Choroid plexus epithelial cell (primary cell): ENCODE data around the gene RAPGEF3.

Experiments used
- DNase-seq: peaks from one replicate; pipeline ENCODE4 v3.0.0-alpha.2; 2010; ENCODE audit warnings: low read depth
- H3K4me3 ChIP-seq: 2 replicates; pipeline ENCODE4 v1.5.1; 2011; ENCODE audit warnings: low read depth, mild to moderate bottlenecking, control low read depth, low read length, moderate library complexity
- TF ChIP-seq, protein P1 (sequence below): conservative IDR thresholded peaks from 2 replicates; pipeline ENCODE4 v1.5.1; 2011; ENCODE audit warnings: low read depth, mild to moderate bottlenecking, control low read depth, inconsistent platforms, low read length, moderate library complexity

RAPGEF3 gene

GRCh38 chr12:47790676-47791350, 32.1 kb upstream of the RAPGEF3 start:
- no peak for DNase-seq
- no peak overlapping the region for H3K4me3 ChIP-seq
- TF ChIP-seq, protein P1, sequence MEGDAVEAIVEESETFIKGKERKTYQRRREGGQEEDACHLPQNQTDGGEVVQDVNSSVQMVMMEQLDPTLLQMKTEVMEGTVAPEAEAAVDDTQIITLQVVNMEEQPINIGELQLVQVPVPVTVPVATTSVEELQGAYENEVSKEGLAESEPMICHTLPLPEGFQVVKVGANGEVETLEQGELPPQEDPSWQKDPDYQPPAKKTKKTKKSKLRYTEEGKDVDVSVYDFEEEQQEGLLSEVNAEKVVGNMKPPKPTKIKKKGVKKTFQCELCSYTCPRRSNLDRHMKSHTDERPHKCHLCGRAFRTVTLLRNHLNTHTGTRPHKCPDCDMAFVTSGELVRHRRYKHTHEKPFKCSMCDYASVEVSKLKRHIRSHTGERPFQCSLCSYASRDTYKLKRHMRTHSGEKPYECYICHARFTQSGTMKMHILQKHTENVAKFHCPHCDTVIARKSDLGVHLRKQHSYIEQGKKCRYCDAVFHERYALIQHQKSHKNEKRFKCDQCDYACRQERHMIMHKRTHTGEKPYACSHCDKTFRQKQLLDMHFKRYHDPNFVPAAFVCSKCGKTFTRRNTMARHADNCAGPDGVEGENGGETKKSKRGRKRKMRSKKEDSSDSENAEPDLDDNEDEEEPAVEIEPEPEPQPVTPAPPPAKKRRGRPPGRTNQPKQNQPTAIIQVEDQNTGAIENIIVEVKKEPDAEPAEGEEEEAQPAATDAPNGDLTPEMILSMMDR: no peak

GRCh38 chr12:47789712-47790489, 31.2 kb upstream of the RAPGEF3 start:
- TF ChIP-seq, protein P1: no peak
- DNase-seq: no peak
- H3K4me3 ChIP-seq: no peak overlapping the region

- no peak overlapping the region for H3K4me3 ChIP-seq
- TF ChIP-seq, protein P1: no peak
- DNase-seq: no peak
Measured at GRCh38 chr12:47789141-47789540, 30.5 kb upstream of the RAPGEF3 start.

GRCh38 chr12:47787596-47788319, 29.1 kb upstream of the RAPGEF3 start:
- DNase-seq: no peak
- TF ChIP-seq, protein P1: no peak
- H3K4me3 ChIP-seq: no peak overlapping the region

DNA sequence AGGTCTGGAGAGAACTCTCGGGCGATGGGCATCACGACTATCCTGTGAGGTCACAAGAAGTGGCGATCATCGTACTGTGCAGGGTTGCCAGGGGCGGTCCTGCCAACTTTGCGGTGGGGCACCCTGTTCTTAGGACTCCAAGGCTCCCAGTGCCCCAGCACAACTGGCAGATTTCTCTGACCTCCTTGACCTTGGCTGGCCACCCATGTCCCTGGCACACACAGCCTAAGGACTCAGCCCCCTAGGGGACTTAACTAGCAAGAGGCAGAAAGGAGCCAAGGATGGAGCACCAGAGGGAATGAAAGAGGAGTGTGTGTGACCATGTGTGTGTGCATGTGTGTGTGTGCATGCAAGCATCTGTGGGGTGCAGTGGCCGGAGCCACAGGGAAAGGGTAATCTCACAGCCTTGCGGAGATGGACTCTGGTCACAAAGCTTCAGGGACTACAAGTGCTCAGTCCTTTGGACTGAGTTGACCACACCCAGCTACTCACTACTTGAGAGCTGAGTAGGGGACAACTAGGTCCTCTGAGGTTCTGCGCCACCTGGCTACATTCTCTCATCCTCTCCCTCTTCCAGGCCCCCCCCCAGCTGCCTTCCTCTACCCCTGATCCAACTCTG, 28.1 kb upstream of the RAPGEF3 start:
- no peak for DNase-seq
- H3K4me3 ChIP-seq: no peak overlapping the region
- TF ChIP-seq, protein P1: no peak

DNA sequence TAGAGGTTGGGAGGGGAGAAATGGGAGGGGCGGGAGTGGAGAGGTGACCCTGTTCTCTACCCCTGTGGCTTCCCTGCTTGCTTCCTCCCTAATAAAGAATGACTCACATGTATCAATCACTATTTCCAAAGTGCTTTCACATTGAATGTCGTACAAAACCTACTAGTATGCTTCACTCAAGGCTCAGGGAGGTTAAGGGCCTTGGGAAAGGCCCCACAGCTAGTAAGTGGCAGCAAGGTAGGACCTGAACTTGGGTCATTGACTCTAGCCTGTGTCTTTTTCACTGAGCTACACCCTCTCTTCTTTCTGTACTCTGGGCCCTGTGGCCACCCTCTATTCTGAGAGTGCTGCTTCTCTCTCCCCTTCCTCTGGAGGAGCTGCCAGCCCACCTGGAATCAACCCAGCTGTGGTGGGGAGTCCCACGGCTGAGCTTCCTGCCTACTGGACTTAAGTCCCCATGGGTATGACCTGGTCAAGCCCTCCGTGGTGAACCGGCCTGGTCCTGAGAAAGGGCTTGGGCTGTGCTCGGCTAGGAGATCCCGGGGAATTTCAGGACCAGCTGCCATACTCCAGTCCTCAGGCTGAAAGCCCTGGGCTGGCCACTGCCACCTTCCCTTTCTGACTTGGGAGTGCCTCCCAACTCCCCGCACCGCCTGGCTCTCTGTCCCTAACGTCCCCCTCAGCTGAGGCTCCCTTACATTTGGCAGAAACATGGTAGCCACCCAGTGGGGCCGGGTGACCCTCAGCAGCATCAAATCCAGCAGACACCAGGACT, 27.4 kb upstream of the RAPGEF3 start:
- H3K4me3 ChIP-seq: no peak overlapping the region
- no peak for DNase-seq
- TF ChIP-seq, protein P1: no peak
